Measurements from ENCODE around the gene SLC4A5. TPM values are rescaled to one million over a fixed set of nuclear protein-coding genes. Genes with fewer than 3 reads are reported as not detected.
A peak's percentile ranks its signal among the peaks of the same experiment; 100 is the strongest.

The SLC4A5 gene
- total RNA-seq, 4 donors from 2014 or later, result 3.2 to 30.4 (median 4.2) TPM

DNA sequence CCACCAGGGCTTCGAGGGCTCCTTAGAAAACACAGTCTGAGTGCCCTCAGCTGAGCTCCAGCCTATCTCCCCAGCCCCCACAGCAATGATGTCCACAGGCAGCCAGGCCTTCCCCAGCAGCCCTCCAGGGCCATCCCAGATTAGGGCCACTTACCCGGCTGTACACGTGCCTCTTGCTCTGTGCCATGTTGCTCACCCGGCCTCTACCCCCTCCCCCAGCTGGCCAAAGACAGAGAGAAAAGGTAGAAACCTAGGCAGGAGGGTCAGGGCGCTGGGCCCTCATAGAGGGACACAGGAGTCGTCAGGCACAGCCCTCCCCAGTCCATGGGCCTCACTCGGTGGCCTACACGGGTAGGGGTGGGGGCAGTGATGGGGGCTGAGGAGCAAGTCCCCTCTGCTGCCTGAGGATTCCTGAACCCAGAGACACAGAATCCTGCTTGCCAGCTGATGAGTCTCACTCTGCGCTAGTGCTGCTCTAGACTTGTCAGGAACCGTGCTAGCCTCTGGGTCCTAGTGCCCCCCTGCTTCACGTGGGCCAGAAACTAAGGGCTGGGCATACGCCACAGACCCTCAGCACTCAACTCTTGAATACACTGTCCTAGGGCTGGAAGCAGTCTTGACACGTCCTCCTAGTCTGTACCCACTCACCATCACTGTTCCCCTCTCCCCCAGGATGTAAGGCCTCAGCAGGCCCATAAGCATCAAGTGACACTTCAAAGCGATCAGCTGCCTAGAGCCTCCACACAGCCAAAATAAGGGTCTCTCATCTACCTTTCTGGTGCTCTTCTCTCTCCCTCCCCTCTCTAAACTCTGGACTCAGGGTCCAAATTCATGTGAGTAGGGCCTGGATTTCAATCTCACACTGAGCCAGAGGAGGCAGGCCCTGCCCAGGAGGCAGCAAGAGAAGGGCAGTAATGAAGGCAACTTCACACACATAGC lies 36.9 kb upstream of the SLC4A5 start, which contains the start of gene DCTN1:
DCTN1 (minus strand) TSS at position 461 of the 939 bp plus-strand sequence; CDS start at position 187, 274 bp downstream.
- H3K9me3 ChIP-seq, result no peaks in the 10 kb centered on the region
- H3K4me1 ChIP-seq, result peaks cover 30% of the 10 kb centered on the region
- H3K4me3 ChIP-seq, result peak within 1 kb of the TSS; percentile 30
- peaks cover 12% of the 10 kb centered on the region for H3K36me3 ChIP-seq
- no peak for TF ChIP-seq EP300 (IDR thresholded peaks at IDR 0.05)
- no peak for TF ChIP-seq POLR2A (IDR thresholded peaks at IDR 0.05)
- TF ChIP-seq, protein P1, sequence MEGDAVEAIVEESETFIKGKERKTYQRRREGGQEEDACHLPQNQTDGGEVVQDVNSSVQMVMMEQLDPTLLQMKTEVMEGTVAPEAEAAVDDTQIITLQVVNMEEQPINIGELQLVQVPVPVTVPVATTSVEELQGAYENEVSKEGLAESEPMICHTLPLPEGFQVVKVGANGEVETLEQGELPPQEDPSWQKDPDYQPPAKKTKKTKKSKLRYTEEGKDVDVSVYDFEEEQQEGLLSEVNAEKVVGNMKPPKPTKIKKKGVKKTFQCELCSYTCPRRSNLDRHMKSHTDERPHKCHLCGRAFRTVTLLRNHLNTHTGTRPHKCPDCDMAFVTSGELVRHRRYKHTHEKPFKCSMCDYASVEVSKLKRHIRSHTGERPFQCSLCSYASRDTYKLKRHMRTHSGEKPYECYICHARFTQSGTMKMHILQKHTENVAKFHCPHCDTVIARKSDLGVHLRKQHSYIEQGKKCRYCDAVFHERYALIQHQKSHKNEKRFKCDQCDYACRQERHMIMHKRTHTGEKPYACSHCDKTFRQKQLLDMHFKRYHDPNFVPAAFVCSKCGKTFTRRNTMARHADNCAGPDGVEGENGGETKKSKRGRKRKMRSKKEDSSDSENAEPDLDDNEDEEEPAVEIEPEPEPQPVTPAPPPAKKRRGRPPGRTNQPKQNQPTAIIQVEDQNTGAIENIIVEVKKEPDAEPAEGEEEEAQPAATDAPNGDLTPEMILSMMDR (IDR thresholded peaks at IDR 0.05), result no peak
- no peak for TF ChIP-seq POLR2AphosphoS5 (IDR thresholded peaks at IDR 0.05)
- no peak within 1 kb of the TSS for H3K27ac ChIP-seq
- no peak for DNase-seq (ENCODE audit: low spot score in 2 of 2)
- no peaks in the 10 kb centered on the region for H3K27me3 ChIP-seq
- WGBS, result 21% methylated on average over 13 of the region's 14 CpGs

GRCh38 chr2:74378007-74378406 lies 34.8 kb upstream of the SLC4A5 start:
- Histone ChIP-seq H3K9me3 (no peaks in the 10 kb centered on the region), H3K36me3 (peaks cover 12% of the 10 kb centered on the region), H3K4me3 (no peak overlapping the region), H3K27ac (no peak overlapping the region), H3K4me1 (peaks cover 36% of the 10 kb centered on the region), H3K27me3 (no peaks in the 10 kb centered on the region)
- TF ChIP-seq EP300 (IDR thresholded peaks at IDR 0.05), result no peak
- DNase-seq (ENCODE audit: low spot score in 2 of 2), result no peak
- 94% methylated on average over 10 of the region's 10 CpGs for WGBS

DNA sequence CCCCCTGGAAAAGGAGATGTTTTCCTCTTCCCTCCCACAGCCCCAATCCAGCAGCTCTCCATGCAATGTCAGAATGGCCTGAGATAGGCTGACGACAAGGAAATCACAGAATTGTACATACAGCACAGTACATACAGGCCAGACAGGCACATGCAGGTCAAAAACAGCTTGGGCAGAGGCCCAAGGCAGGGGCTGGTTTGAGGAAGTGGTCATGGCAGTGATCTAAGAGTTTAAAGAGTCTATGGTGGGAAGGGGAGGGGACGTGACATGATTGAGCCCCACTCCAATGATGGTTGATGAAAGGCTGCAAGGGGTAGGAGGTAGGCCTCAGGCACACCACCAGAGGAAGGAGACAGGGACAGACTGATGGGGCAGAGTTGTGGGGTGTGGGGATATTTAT lies 32.6 kb upstream of the SLC4A5 start:
- peaks cover 35% of the 10 kb centered on the region for H3K4me1 ChIP-seq
- WGBS, result 93% methylated on average over 2 of the region's 2 CpGs
- H3K9me3 ChIP-seq, result no peaks in the 10 kb centered on the region
- TF ChIP-seq POLR2AphosphoS5 (IDR thresholded peaks at IDR 0.05) (no peak), POLR2A (IDR thresholded peaks at IDR 0.05) (no peak), EP300 (IDR thresholded peaks at IDR 0.05) (no peak)
- TF ChIP-seq, protein P1 (IDR thresholded peaks at IDR 0.05), result no peak
- no peak overlapping the region for H3K4me3 ChIP-seq
- no peaks in the 10 kb centered on the region for H3K27me3 ChIP-seq
- H3K27ac ChIP-seq, result no peak overlapping the region
- no peak for DNase-seq (ENCODE audit: low spot score in 2 of 2)
- peaks cover 22% of the 10 kb centered on the region for H3K36me3 ChIP-seq

GRCh38 chr2:74374509-74375205 lies 31.4 kb upstream of the SLC4A5 start:
- H3K4me3 ChIP-seq, result no peak overlapping the region

DNA sequence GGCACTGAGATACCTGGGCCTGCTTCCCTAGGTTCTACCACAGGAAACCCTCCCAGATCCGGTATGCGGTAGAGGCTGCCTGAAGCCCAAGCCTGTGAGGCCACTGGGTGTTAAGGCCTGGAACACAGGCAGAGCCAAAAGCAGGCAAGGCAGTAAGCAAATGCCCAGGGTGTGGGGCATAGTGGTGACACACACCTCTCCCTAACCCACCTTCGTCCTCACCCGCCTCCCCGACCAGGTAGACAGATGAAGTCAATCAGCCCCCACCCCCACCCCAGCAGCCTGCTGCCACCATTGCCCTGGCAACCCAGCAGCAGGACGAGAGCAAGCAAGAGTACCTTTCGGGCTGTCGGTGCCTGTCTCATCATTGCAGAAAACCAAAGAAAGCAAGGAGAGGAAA lies 30.8 kb upstream of the SLC4A5 start:
- H3K27me3 ChIP-seq, result no peaks in the 10 kb centered on the region
- H3K9me3 ChIP-seq, result no peaks in the 10 kb centered on the region
- no peak for DNase-seq (ENCODE audit: low spot score in 2 of 2)
- peaks cover 18% of the 10 kb centered on the region for H3K4me1 ChIP-seq
- peaks cover 41% of the 10 kb centered on the region for H3K36me3 ChIP-seq
- 81% methylated on average over 8 of the region's 8 CpGs for WGBS
- no peak overlapping the region for H3K4me3 ChIP-seq
- no peak overlapping the region for H3K27ac ChIP-seq
- TF ChIP-seq POLR2A (IDR thresholded peaks at IDR 0.05) (no peak), POLR2AphosphoS5 (IDR thresholded peaks at IDR 0.05) (no peak), EP300 (IDR thresholded peaks at IDR 0.05) (no peak)
- TF ChIP-seq, protein P1 (IDR thresholded peaks at IDR 0.05), result no peak

More at GRCh38 chr2:74374509-74375205, 31.4 kb upstream of the SLC4A5 start:
- WGBS, result 64% methylated on average over 19 of the region's 19 CpGs
- peaks cover 34% of the 10 kb centered on the region for H3K36me3 ChIP-seq
- H3K27ac ChIP-seq, result no peak overlapping the region
- H3K4me1 ChIP-seq, result peaks cover 23% of the 10 kb centered on the region
- TF ChIP-seq, protein P1 (IDR thresholded peaks at IDR 0.05), result no peak
- TF ChIP-seq POLR2AphosphoS5 (IDR thresholded peaks at IDR 0.05) (no peak), POLR2A (IDR thresholded peaks at IDR 0.05) (no peak), EP300 (IDR thresholded peaks at IDR 0.05) (no peak)
- no peaks in the 10 kb centered on the region for H3K27me3 ChIP-seq
- H3K9me3 ChIP-seq, result no peaks in the 10 kb centered on the region
- no peak for DNase-seq (ENCODE audit: low spot score in 2 of 2)
